Measurements from ENCODE around the gene KIF1B. TPM values are rescaled to one million over a fixed set of nuclear protein-coding genes. Genes with fewer than 3 reads are reported as not detected.

Gene KIF1B
- total and polyA plus RNA-seq, 9 of the 15 experiments (the other 6 are each of a cell fraction or from before 2014, with no cell fraction given), result 2.8 to 19.8 (median 11.9) TPM

DNA sequence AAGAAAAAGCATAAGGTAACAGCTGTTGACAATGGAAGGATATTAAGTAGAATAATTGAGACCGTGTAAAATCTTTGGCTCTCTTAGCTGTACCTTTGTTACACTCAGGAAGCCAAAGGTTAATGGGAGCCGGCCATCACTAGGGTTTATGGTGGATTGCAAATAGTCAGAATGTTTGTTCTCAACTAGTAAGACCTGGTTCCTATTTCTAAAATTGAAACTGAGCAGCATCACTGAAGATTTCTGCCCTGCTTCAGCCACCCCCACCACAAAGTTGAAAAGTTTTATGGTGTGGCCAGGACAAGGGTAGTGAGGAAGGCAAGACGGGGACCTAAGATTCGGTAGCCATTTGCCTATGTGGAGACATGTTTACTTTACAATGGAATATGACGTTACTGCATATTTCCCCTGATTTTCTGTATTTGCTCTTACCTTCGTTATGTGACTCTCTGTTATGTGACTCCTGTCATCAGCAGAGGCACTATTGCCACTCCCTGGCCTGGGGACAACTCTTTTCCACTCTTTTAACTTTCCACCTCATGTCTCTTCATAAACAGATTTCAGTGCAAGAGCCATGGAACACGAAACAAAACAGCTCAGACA is 41.4 kb upstream of the KIF1B start:
- ChIA-PET POLR2A (interaction anchor here (0.6 to 0.7 kb wide), 2 partner anchors 68 to 388 kb away, joined by 3 read pairs; no protein-coding TSS in a partner anchor), CTCF (ENCODE audit: low intra/inter-chr PET ratio) (no interaction called here)
- no peak for TF ChIP-seq ETV5 (CRISPR knock-in tag; IDR thresholded peaks at IDR 0.05; ENCODE audit: low read depth)
- TF ChIP-seq NR2F6 (CRISPR knock-in tag; IDR thresholded peaks at IDR 0.05), result no peak
- TF ChIP-seq ZNF253 (CRISPR knock-in tag; conservative IDR thresholded peaks at IDR 0.05), result no peak
- 87% methylated on average over 7 of the region's 7 CpGs for WGBS (ENCODE audit: insufficient coverage, low coverage, missing lambda C conversion rate)
- H3K4me2 ChIP-seq (ENCODE audit: insufficient read depth, low read length), result no peak overlapping the region
- no TSS peak for BruUV-seq (replicated peaks)
- in situ Hi-C loops (cut with MboI) (no loop called here), intact Hi-C loops (cut with micrococcal nuclease) (no loop called here)
- no peak for FAIRE-seq
- H3K27ac ChIP-seq (ENCODE audit: extremely low read depth, low read depth, low read length), result no peak overlapping the region
- H3K27me3 ChIP-seq (ENCODE audit: control insufficient read depth in 2 of 2, insufficient read depth in 2 of 2, low read length in 2 of 2), result no peaks in the 10 kb centered on the region
- no peak overlapping the region for H3K4me3 ChIP-seq
- no peak overlapping the region for H3K9ac ChIP-seq (ENCODE audit: insufficient read depth in 1 of 2, low read depth in 2 of 2, low read length in 2 of 2)
- ATAC-seq, result no peak
- no peaks in the 10 kb centered on the region for H3K9me1 ChIP-seq (ENCODE audit: control insufficient read depth, insufficient read depth, low read length)
- H4K20me1 ChIP-seq (replicated peaks; ENCODE audit: control insufficient read depth, insufficient read depth, low read length), result no peaks in the 10 kb centered on the region
- H3K36me3 ChIP-seq (ENCODE audit: control insufficient read depth, insufficient read depth, low read length), result peaks cover 76% of the 10 kb centered on the region
- DNase-seq (ENCODE audit: extremely low read depth in 1 of 4, low spot score in 3 of 4), result no peak
- no peak overlapping the region for H2AFZ ChIP-seq (ENCODE audit: low read depth, low read length)
- H3K4me1 ChIP-seq (replicated peaks in 1 of 2; ENCODE audit: control insufficient read depth in 2 of 2, insufficient read depth in 2 of 2, low read length in 2 of 2), result no peaks in the 10 kb centered on the region
- H3K79me2 ChIP-seq (ENCODE audit: control insufficient read depth, insufficient read depth, low read length), result no peaks in the 10 kb centered on the region
- no peaks in the 10 kb centered on the region for H3K9me3 ChIP-seq (replicated peaks; ENCODE audit: control insufficient read depth, insufficient read depth, low read depth, low read length)

DNA sequence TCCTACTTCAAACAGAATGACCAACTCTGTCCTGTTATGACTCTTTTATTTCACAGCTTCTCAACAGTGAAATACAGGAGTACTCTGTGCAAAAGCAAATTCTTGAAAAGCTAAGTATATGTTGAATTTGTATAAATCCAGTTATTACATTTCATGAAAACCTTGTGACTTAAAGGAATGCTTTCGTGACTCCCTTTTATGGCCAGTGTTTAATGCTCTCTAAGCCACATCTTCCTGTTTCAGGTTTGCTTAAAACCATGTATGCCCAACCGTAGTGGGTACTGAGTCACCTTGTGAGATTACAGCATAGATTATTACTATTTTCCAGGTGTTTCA is 40.2 kb upstream of the KIF1B start:
- CTCF ChIA-PET (ENCODE audit: low intra/inter-chr PET ratio), result no interaction called here
- Histone ChIP-seq H3K27ac (ENCODE audit: extremely low read depth, low read depth, low read length) (no peak overlapping the region), H3K4me1 (replicated peaks in 1 of 2; ENCODE audit: control insufficient read depth in 2 of 2, insufficient read depth in 2 of 2, low read length in 2 of 2) (no peaks in the 10 kb centered on the region)

More for the DNA sequence above, 40.2 kb upstream of the KIF1B start:
- no peak overlapping the region for H2AFZ ChIP-seq (ENCODE audit: low read depth, low read length)
- WGBS (ENCODE audit: insufficient coverage, low coverage, missing lambda C conversion rate), result 72% methylated on average over 2 of the region's 2 CpGs
- no peaks in the 10 kb centered on the region for H3K9me3 ChIP-seq (replicated peaks; ENCODE audit: control insufficient read depth, insufficient read depth, low read depth, low read length)
- in situ Hi-C loops (cut with MboI), result no loop called here
- H3K9ac ChIP-seq (ENCODE audit: insufficient read depth in 1 of 2, low read depth in 2 of 2, low read length in 2 of 2), result no peak overlapping the region
- H3K36me3 ChIP-seq (ENCODE audit: control insufficient read depth, insufficient read depth, low read length), result peaks cover 70% of the 10 kb centered on the region
- no peaks in the 10 kb centered on the region for H3K27me3 ChIP-seq (ENCODE audit: control insufficient read depth in 2 of 2, insufficient read depth in 2 of 2, low read length in 2 of 2)
- no peak overlapping the region for H3K4me2 ChIP-seq (ENCODE audit: insufficient read depth, low read length)
- POLR2A ChIA-PET, result interaction anchor here (2.3 kb wide), 1 partner anchor 10 kb away, joined by 7 read pairs; no protein-coding TSS in a partner anchor
- no peaks in the 10 kb centered on the region for H4K20me1 ChIP-seq (replicated peaks; ENCODE audit: control insufficient read depth, insufficient read depth, low read length)
- H3K4me3 ChIP-seq, result no peak overlapping the region
- intact Hi-C loops (cut with micrococcal nuclease), result no loop called here
- TF ChIP-seq, protein P1, sequence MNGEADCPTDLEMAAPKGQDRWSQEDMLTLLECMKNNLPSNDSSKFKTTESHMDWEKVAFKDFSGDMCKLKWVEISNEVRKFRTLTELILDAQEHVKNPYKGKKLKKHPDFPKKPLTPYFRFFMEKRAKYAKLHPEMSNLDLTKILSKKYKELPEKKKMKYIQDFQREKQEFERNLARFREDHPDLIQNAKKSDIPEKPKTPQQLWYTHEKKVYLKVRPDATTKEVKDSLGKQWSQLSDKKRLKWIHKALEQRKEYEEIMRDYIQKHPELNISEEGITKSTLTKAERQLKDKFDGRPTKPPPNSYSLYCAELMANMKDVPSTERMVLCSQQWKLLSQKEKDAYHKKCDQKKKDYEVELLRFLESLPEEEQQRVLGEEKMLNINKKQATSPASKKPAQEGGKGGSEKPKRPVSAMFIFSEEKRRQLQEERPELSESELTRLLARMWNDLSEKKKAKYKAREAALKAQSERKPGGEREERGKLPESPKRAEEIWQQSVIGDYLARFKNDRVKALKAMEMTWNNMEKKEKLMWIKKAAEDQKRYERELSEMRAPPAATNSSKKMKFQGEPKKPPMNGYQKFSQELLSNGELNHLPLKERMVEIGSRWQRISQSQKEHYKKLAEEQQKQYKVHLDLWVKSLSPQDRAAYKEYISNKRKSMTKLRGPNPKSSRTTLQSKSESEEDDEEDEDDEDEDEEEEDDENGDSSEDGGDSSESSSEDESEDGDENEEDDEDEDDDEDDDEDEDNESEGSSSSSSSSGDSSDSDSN (IDR thresholded peaks at IDR 0.05; ENCODE audit: borderline replicate concordance in 1 of 2, low read depth in 2 of 2, low read length in 2 of 2), result no peak
- TF ChIP-seq, protein P2, sequence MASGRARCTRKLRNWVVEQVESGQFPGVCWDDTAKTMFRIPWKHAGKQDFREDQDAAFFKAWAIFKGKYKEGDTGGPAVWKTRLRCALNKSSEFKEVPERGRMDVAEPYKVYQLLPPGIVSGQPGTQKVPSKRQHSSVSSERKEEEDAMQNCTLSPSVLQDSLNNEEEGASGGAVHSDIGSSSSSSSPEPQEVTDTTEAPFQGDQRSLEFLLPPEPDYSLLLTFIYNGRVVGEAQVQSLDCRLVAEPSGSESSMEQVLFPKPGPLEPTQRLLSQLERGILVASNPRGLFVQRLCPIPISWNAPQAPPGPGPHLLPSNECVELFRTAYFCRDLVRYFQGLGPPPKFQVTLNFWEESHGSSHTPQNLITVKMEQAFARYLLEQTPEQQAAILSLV (tag; IDR thresholded peaks at IDR 0.05), result no peak
- TF ChIP-seq ATF1 (CRISPR knock-in tag; IDR thresholded peaks at IDR 0.05) (no peak), ATF1 (tag; IDR thresholded peaks at IDR 0.05) (no peak)
- BruUV-seq (replicated peaks), result no TSS peak
- DNase-seq (ENCODE audit: extremely low read depth in 1 of 4, low spot score in 3 of 4) (no peak), FAIRE-seq (no peak), ATAC-seq (no peak)
- H3K9me1 ChIP-seq (ENCODE audit: control insufficient read depth, insufficient read depth, low read length), result no peaks in the 10 kb centered on the region
- no peaks in the 10 kb centered on the region for H3K79me2 ChIP-seq (ENCODE audit: control insufficient read depth, insufficient read depth, low read length)
